Neural crest cell (in vitro differentiated cells): ENCODE results near the gene FBXO9. TPM values are rescaled to one million over a fixed set of nuclear protein-coding genes. Genes with fewer than 3 reads are reported as not detected.

Experiments
- DNase-seq: peaks from one replicate; pipeline ENCODE4 v3.0.0; 2021; ENCODE audit warnings: low read depth, mixed read lengths, low spot score
- H3K27ac Mint-ChIP-seq: one replicate; pipeline ENCODE4 v1.8.0; 2021; ENCODE audit warnings: mild to moderate bottlenecking, mixed read lengths; ENCODE audit not compliant: unreplicated experiment
- H3K27me3 Mint-ChIP-seq: 2 replicates; pipeline ENCODE4 v1.8.0; 2021; ENCODE audit warnings: low read depth, mild to moderate bottlenecking, mixed read lengths
- H3K36me3 Mint-ChIP-seq: 2 replicates; pipeline ENCODE4 v1.8.0; 2021; ENCODE audit warnings: low read depth, mild to moderate bottlenecking, mixed read lengths
- H3K4me1 Mint-ChIP-seq: 2 replicates; pipeline ENCODE4 v1.8.0; 2021; ENCODE audit warnings: mixed read lengths
- H3K4me3 Mint-ChIP-seq: one replicate; pipeline ENCODE4 v1.8.0; 2021; ENCODE audit warnings: mild to moderate bottlenecking, mixed read lengths
- H3K9me3 Mint-ChIP-seq: 2 replicates; pipeline ENCODE4 v1.8.0; 2021; ENCODE audit warnings: mixed read lengths
- total RNA-seq: library from RNA; stranded (reverse); gene quantifications from 2 replicates; pipeline ENCODE4 v1.2.1, GENCODE V29; 2021
- TF ChIP-seq, protein P1 (sequence below): fragments of 200-600 bp; sonication (generic); conservative IDR thresholded peaks from 2 replicates; pipeline ENCODE4 v1.5.0; 2021; ENCODE audit warnings: antibody characterized with exemption, mild to moderate bottlenecking

The FBXO9 gene
- total RNA-seq, 1 donor from 2014 or later: 48.3 TPM

DNA sequence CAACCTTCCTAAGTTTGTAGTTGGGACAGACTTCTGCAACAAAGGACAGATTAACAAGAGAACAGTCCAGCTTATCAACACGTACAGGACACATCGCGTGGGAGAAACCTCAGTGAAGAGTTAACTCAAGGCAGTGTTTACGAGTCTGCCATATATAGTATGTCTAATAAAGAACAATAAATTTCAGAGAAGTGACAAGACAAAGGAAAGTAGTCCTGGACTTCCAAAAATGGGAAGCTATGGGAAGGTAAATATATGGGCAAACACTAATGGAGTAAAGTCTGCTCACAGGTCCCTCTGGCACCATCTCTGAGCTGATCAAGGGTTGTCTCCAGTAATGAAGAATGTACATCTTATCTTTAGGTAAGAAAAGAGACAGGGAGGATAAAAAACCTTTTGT, 48.5 kb downstream of the FBXO9 start:
- TF ChIP-seq, protein P1, sequence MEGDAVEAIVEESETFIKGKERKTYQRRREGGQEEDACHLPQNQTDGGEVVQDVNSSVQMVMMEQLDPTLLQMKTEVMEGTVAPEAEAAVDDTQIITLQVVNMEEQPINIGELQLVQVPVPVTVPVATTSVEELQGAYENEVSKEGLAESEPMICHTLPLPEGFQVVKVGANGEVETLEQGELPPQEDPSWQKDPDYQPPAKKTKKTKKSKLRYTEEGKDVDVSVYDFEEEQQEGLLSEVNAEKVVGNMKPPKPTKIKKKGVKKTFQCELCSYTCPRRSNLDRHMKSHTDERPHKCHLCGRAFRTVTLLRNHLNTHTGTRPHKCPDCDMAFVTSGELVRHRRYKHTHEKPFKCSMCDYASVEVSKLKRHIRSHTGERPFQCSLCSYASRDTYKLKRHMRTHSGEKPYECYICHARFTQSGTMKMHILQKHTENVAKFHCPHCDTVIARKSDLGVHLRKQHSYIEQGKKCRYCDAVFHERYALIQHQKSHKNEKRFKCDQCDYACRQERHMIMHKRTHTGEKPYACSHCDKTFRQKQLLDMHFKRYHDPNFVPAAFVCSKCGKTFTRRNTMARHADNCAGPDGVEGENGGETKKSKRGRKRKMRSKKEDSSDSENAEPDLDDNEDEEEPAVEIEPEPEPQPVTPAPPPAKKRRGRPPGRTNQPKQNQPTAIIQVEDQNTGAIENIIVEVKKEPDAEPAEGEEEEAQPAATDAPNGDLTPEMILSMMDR: no peak
- Mint-ChIP-seq H3K4me3 (no peak overlapping the region), H3K27ac (no peak overlapping the region), H3K4me1 (no peaks in the 10 kb centered on the region), H3K9me3 (no peaks in the 10 kb centered on the region), H3K36me3 (no peaks in the 10 kb centered on the region), H3K27me3 (no peaks in the 10 kb centered on the region)
- DNase-seq: no peak

DNA sequence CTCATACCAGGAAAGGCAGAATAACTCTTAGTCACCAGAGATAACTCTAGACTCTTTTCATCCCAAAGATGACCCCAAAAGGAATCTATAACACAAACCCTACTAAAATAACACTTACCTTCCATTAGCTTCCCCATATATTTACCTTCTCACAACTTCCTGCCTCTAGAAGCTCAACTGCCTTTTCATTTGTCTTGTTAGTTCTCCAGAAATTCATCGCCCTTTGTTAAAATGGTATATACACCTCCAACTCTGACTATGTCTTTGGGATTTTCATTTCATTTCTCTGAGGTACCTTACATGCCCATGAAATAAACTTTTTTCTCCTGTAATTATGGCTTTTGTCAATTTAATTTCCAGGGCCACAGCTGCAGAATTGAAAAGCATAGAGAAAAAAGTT, 49.9 kb downstream of the FBXO9 start:
- H3K27ac Mint-ChIP-seq: no peak overlapping the region
- H3K36me3 Mint-ChIP-seq: no peaks in the 10 kb centered on the region
- H3K27me3 Mint-ChIP-seq: no peaks in the 10 kb centered on the region
- no peaks in the 10 kb centered on the region for H3K9me3 Mint-ChIP-seq
- H3K4me3 Mint-ChIP-seq: no peak overlapping the region
- no peak for DNase-seq
- H3K4me1 Mint-ChIP-seq: no peaks in the 10 kb centered on the region
- TF ChIP-seq, protein P1: no peak

DNA sequence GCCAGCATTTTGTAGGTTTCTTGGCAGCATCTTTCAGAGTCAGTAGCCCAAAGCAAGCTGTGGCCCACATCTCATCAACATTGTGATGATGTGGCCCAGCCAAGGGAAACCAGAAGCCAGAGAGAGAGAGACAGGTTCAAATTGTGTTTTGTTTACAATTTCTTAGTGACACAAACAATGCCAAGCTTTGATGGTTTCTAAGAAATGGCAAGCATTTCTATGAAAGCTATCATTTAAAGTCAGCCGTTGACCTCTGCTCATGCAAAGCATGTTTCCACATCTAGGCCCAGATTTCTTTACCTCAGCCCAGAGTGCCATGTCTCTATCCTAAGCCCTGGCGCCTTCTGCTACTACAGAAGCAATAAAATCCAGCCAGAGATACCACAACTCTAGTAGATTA, 50.5 kb downstream of the FBXO9 start:
- H3K27me3 Mint-ChIP-seq: no peaks in the 10 kb centered on the region
- no peaks in the 10 kb centered on the region for H3K9me3 Mint-ChIP-seq
- H3K36me3 Mint-ChIP-seq: no peaks in the 10 kb centered on the region
- H3K4me1 Mint-ChIP-seq: no peaks in the 10 kb centered on the region
- H3K4me3 Mint-ChIP-seq: no peak overlapping the region
- TF ChIP-seq, protein P1: no peak
- DNase-seq: no peak
- H3K27ac Mint-ChIP-seq: no peak overlapping the region

DNA sequence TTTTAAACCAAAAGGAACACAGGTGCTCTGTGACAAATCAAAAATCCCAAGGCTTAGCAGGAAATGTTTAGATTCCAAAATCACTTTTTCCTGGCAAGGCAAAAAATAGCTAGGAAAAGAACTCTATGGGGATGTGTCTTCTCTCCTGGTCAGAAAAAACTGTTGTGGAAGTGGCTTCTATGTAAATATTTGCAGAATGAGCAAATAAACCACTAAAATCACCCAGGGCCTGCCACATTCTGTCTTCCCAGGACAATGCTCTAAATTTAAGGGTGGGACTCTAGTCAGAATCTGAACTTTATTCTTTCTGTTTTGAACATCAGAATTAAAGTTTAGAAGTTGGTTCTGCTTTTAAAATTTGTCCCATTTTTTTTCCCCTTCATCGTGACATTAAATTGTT, 54.1 kb downstream of the FBXO9 start:
- no peaks in the 10 kb centered on the region for H3K4me1 Mint-ChIP-seq
- DNase-seq: no peak
- H3K27me3 Mint-ChIP-seq: no peaks in the 10 kb centered on the region
- TF ChIP-seq, protein P1: no peak
- H3K4me3 Mint-ChIP-seq: no peak overlapping the region
- H3K36me3 Mint-ChIP-seq: no peaks in the 10 kb centered on the region
- no peak overlapping the region for H3K27ac Mint-ChIP-seq
- H3K9me3 Mint-ChIP-seq: no peaks in the 10 kb centered on the region

DNA sequence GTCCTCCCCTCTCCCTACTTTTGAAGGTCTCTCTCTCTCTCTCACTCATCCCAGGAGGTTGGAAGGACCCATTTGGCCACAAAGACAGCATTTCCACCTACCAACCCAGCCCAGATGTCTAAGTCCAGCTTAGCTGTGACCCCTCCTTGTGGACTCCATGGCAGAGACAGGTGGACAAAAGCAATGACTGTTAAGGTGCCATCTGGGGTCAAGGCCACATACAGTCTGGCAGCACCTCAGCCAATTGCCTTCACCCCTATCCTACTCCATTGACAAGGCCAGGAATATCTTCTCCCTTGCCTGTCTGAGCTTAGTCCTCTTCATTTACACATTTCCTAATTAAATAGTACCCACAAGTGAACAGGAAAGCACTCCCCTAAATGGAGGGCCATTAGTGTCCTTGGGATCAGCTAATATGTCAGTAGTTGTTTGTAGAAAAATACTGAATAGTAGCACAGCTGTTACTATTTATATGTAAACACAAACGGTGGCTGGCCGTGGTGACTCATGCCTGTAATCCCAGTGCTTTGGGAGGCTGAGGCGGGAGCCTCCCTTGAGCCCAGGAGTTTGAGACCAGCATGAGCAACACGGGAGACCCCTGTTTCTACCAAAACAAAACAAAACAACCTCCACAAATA, 54.7 kb downstream of the FBXO9 start:
- Mint-ChIP-seq H3K4me1 (no peaks in the 10 kb centered on the region), H3K36me3 (no peaks in the 10 kb centered on the region), H3K27ac (no peak overlapping the region), H3K9me3 (no peaks in the 10 kb centered on the region), H3K4me3 (no peak overlapping the region), H3K27me3 (no peaks in the 10 kb centered on the region)
- no peak for DNase-seq
- TF ChIP-seq, protein P1: no peak
